PC-9 (cell line): Measurements from ENCODE around the gene PRLR. TPM values are rescaled to one million over a fixed set of nuclear protein-coding genes. Genes with fewer than 3 reads are reported as not detected.

Experiments
- BruUV-seq: library from RNA; stranded (reverse); fragments of 400-500 nt; replicated peaks from 2 replicates; lab custom pipeline; 2021; lab: Mats Ljungman, UMichigan
- CTCF ChIA-PET: fragments of 300-600 bp; sonication (Branson Sonifier 250); formaldehyde crosslinking; loops from one replicate; lab custom pipeline; 2022; ENCODE audit warnings: antibody characterized with exemption; lab: Charles Lee
- POLR2A ChIA-PET: fragments of 300-600 bp; sonication (Branson Sonifier 250); formaldehyde crosslinking; loops from one replicate; lab custom pipeline; 2022; ENCODE audit warnings: antibody characterized with exemption; ENCODE audit not compliant: unreplicated experiment; lab: Charles Lee
- DNase-seq, 2 experiments: peaks; one replicate each; pipeline versions ENCODE4 v3.0.0 to v3.0.0-alpha.2; 2015 to 2022; ENCODE audit warnings: mixed read lengths in 1 of 2
- H2AFZ ChIP-seq: fragments of 200-600 bp; sonication (generic); 2 replicates; pipeline ENCODE4 v1.8.1; 2017; ENCODE audit warnings: antibody characterized with exemption
- H3F3A ChIP-seq: fragments of 200-600 bp; sonication (generic); 2 replicates; pipeline ENCODE4 v1.8.1; 2017; ENCODE audit warnings: antibody characterized with exemption, mild to moderate bottlenecking, low read depth; ENCODE audit not compliant: insufficient read depth
- H3K27ac ChIP-seq: fragments of 200-600 bp; sonication (generic); 2 replicates; pipeline ENCODE4 v1.6.1; 2016; ENCODE audit warnings: mixed run types
- H3K27me3 ChIP-seq: fragments of 200-600 bp; sonication (generic); 2 replicates; pipeline ENCODE4 v1.6.1; 2016; ENCODE audit warnings: low read depth, mixed run types; ENCODE audit not compliant: insufficient read depth
- H3K36me3 ChIP-seq: fragments of 200-600 bp; sonication (generic); 2 replicates; pipeline ENCODE4 v1.6.1; 2016; ENCODE audit warnings: low read depth, mixed run types
- H3K4me1 ChIP-seq: fragments of 200-600 bp; sonication (generic); replicated peaks from 2 replicates; pipeline ENCODE4 v1.6.1; 2016; ENCODE audit warnings: mixed run types; ENCODE audit not compliant: insufficient read depth
- H3K4me2 ChIP-seq: fragments of 200-600 bp; sonication (generic); 2 replicates; pipeline ENCODE4 v1.6.1; 2017; ENCODE audit warnings: mixed run types
- H3K4me3 ChIP-seq: fragments of 200-600 bp; sonication (generic); 2 replicates; pipeline ENCODE4 v1.6.1; 2016; ENCODE audit warnings: mixed run types
- H3K79me2 ChIP-seq: fragments of 200-600 bp; sonication (generic); 2 replicates; pipeline ENCODE4 v1.6.1; 2017; ENCODE audit warnings: low read depth, mixed run types
- H3K9me2 ChIP-seq: fragments of 200-600 bp; sonication (generic); 2 replicates; pipeline ENCODE4 v1.8.1; 2017; ENCODE audit warnings: mild to moderate bottlenecking; ENCODE audit not compliant: insufficient read depth
- H3K9me3 ChIP-seq: fragments of 200-600 bp; sonication (generic); 2 replicates; pipeline ENCODE4 v1.8.1; 2016; ENCODE audit warnings: low read depth; ENCODE audit not compliant: insufficient read depth
- H4K20me1 ChIP-seq: fragments of 200-600 bp; sonication (generic); 2 replicates; pipeline ENCODE4 v1.8.1; 2017; ENCODE audit not compliant: insufficient read depth
- EZH2 ChIP-seq: fragments of 200-600 bp; sonication (generic); IDR thresholded peaks from 2 replicates; pipeline ENCODE4 v1.8.0; 2017; ENCODE audit warnings: antibody characterized with exemption, low read depth
- intact Hi-C: fragments of 100-400 bp; cut with micrococcal nuclease; formaldehyde crosslinking; loops from one replicate; pipeline ENCODE4 v1.10.0; 2022; ENCODE audit not compliant: unreplicated experiment
- total RNA-seq: library from RNA; stranded (reverse); gene quantifications from 2 replicates; pipeline ENCODE4 v1.2.3, GENCODE V29; 2021
- TF ChIP-seq, protein P1 (sequence below): fragments of 200-600 bp; sonication (generic); conservative IDR thresholded peaks from 2 replicates; pipeline ENCODE4 v1.6.1; 2017; ENCODE audit warnings: mixed run types, antibody characterized with exemption, mild to moderate bottlenecking, moderate library complexity

Gene PRLR
- total RNA-seq, 1 experiment from 2014 or later, result not detected

DNA sequence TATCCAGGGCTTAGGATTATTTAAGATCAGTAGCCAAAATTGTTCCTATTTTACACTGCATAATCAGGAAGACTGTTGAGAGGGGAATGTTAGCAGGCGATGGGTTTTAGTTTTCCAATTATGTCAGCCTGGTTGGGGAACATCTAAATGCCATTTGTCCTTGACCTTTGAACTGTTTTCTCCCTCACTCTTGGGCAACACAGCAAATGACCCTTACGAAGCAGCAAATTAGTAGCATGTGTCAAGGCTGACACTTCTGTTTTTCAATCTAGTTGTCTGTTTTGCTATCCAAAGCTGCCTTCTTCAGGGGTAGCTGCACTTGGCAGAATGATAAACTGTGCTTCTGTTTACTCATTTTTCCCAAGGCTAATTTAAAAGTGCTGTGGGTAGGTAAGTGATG lies 104.5 kb downstream of the PRLR start:
- no TSS peak for BruUV-seq

DNA sequence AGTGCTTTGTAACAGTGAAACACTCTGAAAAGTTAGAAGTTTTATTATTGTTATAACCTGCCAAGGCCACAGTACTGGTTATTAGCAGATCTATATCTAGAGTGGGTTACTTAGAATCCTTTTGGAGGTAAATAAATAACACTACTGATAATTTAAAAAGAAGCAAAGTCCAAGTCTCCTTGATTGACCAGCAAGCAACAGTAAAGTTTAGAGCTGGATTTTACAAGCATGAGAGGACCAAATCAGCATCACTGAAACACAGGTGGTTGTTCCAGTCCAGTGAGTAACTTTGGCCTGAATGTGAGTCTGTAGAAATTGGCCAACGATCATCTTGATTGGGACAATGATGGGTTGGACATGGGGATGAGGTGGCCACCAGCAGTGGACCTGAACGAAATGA lies 105.4 kb downstream of the PRLR start:
- Histone ChIP-seq H3K9me2 (no peaks in the 10 kb centered on the region), H4K20me1 (no peaks in the 10 kb centered on the region), H3K4me2 (no peak overlapping the region), H3K9me3 (no peaks in the 10 kb centered on the region), H3K36me3 (no peaks in the 10 kb centered on the region), H3K4me1 (no peaks in the 10 kb centered on the region), H2AFZ (no peak overlapping the region), H3K79me2 (no peaks in the 10 kb centered on the region), H3K27me3 (peaks cover 10% of the 10 kb centered on the region), H3K4me3 (no peak overlapping the region), H3F3A (no peaks in the 10 kb centered on the region), H3K27ac (no peak overlapping the region)
- DNase-seq, result peak in 1 of 2 experiments; percentile 26
- intact Hi-C loops, result no loop called here
- CTCF ChIA-PET, result no interaction called here
- no TSS peak for BruUV-seq
- POLR2A ChIA-PET, result no interaction called here
- TF ChIP-seq, protein P1, sequence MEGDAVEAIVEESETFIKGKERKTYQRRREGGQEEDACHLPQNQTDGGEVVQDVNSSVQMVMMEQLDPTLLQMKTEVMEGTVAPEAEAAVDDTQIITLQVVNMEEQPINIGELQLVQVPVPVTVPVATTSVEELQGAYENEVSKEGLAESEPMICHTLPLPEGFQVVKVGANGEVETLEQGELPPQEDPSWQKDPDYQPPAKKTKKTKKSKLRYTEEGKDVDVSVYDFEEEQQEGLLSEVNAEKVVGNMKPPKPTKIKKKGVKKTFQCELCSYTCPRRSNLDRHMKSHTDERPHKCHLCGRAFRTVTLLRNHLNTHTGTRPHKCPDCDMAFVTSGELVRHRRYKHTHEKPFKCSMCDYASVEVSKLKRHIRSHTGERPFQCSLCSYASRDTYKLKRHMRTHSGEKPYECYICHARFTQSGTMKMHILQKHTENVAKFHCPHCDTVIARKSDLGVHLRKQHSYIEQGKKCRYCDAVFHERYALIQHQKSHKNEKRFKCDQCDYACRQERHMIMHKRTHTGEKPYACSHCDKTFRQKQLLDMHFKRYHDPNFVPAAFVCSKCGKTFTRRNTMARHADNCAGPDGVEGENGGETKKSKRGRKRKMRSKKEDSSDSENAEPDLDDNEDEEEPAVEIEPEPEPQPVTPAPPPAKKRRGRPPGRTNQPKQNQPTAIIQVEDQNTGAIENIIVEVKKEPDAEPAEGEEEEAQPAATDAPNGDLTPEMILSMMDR, result no peak
- no peak for TF ChIP-seq EZH2

More for the DNA sequence above, 104.5 kb downstream of the PRLR start:
- ChIA-PET POLR2A (no interaction called here), CTCF (no interaction called here)
- Histone ChIP-seq H3K27me3 (peaks cover 17% of the 10 kb centered on the region), H3K36me3 (no peaks in the 10 kb centered on the region), H3F3A (no peaks in the 10 kb centered on the region), H4K20me1 (no peaks in the 10 kb centered on the region), H3K9me3 (no peaks in the 10 kb centered on the region), H3K4me3 (no peak overlapping the region), H2AFZ (no peak overlapping the region), H3K4me1 (no peaks in the 10 kb centered on the region), H3K79me2 (no peaks in the 10 kb centered on the region), H3K9me2 (no peaks in the 10 kb centered on the region), H3K4me2 (no peak overlapping the region), H3K27ac (no peak overlapping the region)
- intact Hi-C loops, result no loop called here
- TF ChIP-seq EZH2, result no peak
- TF ChIP-seq, protein P1, result no peak
- peak in 1 of 2 experiments; percentile 9 for DNase-seq

DNA sequence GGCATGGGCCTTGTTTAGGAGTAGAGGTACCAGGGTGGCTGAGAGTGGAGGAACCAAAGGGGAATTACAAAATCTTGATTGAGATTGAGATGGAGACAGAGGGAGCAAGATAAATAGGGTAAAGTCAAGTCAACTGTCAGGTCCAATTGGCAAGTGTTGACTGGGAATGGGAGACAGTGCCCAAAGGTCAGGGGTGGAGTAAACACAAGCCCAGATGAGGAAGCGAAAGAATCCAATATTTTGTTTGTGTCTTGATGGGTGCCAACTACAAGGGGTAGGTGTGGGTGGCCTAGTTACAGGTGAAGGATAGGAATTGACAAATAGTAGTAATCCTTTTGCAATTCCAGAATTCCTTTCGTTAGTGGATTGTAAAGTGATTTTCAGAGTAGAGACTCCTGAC lies 107.5 kb downstream of the PRLR start:
- H3K9me2 ChIP-seq, result no peaks in the 10 kb centered on the region
- H3K79me2 ChIP-seq, result no peaks in the 10 kb centered on the region
- TF ChIP-seq, protein P1, result no peak
- TF ChIP-seq EZH2, result no peak
- H3K4me3 ChIP-seq, result no peak overlapping the region
- no peaks in the 10 kb centered on the region for H3K9me3 ChIP-seq
- no peaks in the 10 kb centered on the region for H3F3A ChIP-seq
- intact Hi-C loops, result no loop called here
- no peak for DNase-seq
- H3K4me1 ChIP-seq, result no peaks in the 10 kb centered on the region
- H3K4me2 ChIP-seq, result no peak overlapping the region
- peaks cover 6% of the 10 kb centered on the region for H3K27me3 ChIP-seq
- no peak overlapping the region for H2AFZ ChIP-seq
- H3K27ac ChIP-seq, result no peak overlapping the region
- POLR2A ChIA-PET, result no interaction called here
- H4K20me1 ChIP-seq, result no peaks in the 10 kb centered on the region
- CTCF ChIA-PET, result no interaction called here
- no peaks in the 10 kb centered on the region for H3K36me3 ChIP-seq
- no TSS peak for BruUV-seq
